Osteoblast (primary cell): Measurements from ENCODE around the gene ZFP30. TPM values are rescaled to one million over a fixed set of nuclear protein-coding genes. Genes with fewer than 3 reads are reported as not detected.

Experiments used
- DNase-seq: peaks from one replicate; pipeline ENCODE4 v3.0.0; 2011; ENCODE audit warnings: low spot score, mixed read lengths; ENCODE audit not compliant: insufficient read length; ENCODE audit errors: missing footprints
- H2AFZ ChIP-seq: 2 replicates; pipeline ENCODE4 v1.6.0; 2011; ENCODE audit warnings: mild to moderate bottlenecking, low read length
- H3K27ac ChIP-seq: 2 replicates; pipeline ENCODE4 v1.5.1; 2011; ENCODE audit warnings: mild to moderate bottlenecking, low read depth, low read length, moderate library complexity
- H3K27me3 ChIP-seq: 2 replicates; pipeline ENCODE4 v1.6.0; 2012; ENCODE audit warnings: mild to moderate bottlenecking, control low read depth, inconsistent platforms, low read length, moderate library complexity; ENCODE audit not compliant: insufficient read depth
- H3K36me3 ChIP-seq: 2 replicates; pipeline ENCODE4 v1.5.1; 2011; ENCODE audit warnings: mild to moderate bottlenecking, low read length, control low read depth, moderate library complexity; ENCODE audit not compliant: insufficient read depth
- H3K4me1 ChIP-seq: 2 replicates; pipeline ENCODE4 v1.5.1; 2011; ENCODE audit warnings: mild to moderate bottlenecking, low read length, control low read depth, moderate library complexity; ENCODE audit not compliant: insufficient read depth
- H3K4me2 ChIP-seq: 2 replicates; pipeline ENCODE4 v1.6.0; 2011; ENCODE audit warnings: mild to moderate bottlenecking, low read length; ENCODE audit not compliant: insufficient read depth
- H3K4me3 ChIP-seq: fragments of 200-600 bp; sonication (generic); 3 replicates; pipeline ENCODE4 v1.5.1; 2012; ENCODE audit warnings: mild to moderate bottlenecking, low read length, inconsistent platforms; ENCODE audit not compliant: insufficient read depth
- H3K79me2 ChIP-seq: 2 replicates; pipeline ENCODE4 v1.6.0; 2012; ENCODE audit warnings: mild to moderate bottlenecking, low read length, control low read depth, inconsistent platforms; ENCODE audit not compliant: insufficient read depth
- H3K9me3 ChIP-seq: 2 replicates; pipeline ENCODE4 v1.5.1; 2011; ENCODE audit warnings: low read depth, low read length, control low read depth
- H4K20me1 ChIP-seq: 2 replicates; pipeline ENCODE4 v1.6.0; 2012; ENCODE audit warnings: mild to moderate bottlenecking, low read length, control low read depth; ENCODE audit not compliant: insufficient read depth
- total RNA-seq: library from RNA; depleted of rRNA; stranded (reverse); fragments of >200 nt; gene quantifications from 2 replicates; pipeline ENCODE4 v1.2.3, GENCODE V29; 2012
- TF ChIP-seq, protein P1 (sequence below): IDR thresholded peaks from 2 replicates; pipeline ENCODE4 v1.5.1; 2011; ENCODE audit warnings: mild to moderate bottlenecking, low read depth, low read length, moderate library complexity; ENCODE audit errors: extremely low read depth

ZFP30 gene
- total RNA-seq, 1 donor = 19.2 TPM

DNA sequence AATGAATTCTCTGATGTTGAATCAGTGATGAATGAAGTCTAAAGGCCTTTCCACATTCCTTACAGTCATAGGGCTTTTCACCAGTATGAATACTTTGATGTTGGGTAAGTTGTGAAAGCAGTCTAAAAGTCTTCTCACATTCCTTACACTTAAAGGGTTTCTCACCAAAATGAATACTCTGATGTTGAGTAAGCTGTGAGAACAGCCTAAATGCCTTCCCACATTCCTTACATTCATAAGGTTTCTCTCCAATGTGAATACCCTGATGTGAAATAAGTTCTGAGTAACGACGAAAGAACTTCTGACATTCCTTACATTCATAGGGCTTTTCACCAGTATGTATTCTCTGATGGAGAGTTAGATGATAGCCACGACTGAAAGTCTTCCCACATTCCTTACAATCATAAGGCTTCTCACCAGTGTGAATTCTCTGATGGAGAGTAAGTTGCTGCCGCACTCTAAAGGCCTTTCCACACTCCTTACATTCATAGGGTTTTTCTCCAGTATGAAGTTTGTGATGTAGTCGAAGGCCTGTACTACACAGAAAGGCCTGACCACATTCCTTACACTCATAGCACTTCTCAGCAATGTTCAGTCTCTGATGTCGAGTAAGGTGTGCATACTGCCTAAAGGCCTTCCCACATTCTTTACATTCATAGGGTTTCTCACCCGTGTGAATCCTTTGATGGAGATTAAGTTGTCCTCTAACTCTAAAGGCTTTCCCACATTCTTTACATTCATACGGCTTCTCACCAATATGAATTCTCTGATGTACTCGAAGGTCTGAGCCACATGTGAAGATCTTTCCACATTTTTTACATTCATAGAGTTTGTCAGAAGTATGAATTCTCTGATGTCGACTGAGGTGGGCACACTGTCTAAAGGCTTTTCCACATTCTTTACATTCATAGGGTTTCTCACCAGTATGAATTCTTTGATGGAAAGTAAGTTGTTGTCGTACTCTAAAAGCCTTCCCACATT lies 19.9 kb downstream of the ZFP30 start:
- H3K4me3 ChIP-seq = no peak overlapping the region
- H4K20me1 ChIP-seq = no peaks in the 10 kb centered on the region
- H3K36me3 ChIP-seq = peaks cover 23% of the 10 kb centered on the region
- H3K9me3 ChIP-seq = peaks cover 32% of the 10 kb centered on the region
- H2AFZ ChIP-seq = no peak overlapping the region
- no peaks in the 10 kb centered on the region for H3K79me2 ChIP-seq
- H3K27me3 ChIP-seq = no peaks in the 10 kb centered on the region
- no peak for DNase-seq
- H3K27ac ChIP-seq = no peak overlapping the region
- TF ChIP-seq, protein P1, sequence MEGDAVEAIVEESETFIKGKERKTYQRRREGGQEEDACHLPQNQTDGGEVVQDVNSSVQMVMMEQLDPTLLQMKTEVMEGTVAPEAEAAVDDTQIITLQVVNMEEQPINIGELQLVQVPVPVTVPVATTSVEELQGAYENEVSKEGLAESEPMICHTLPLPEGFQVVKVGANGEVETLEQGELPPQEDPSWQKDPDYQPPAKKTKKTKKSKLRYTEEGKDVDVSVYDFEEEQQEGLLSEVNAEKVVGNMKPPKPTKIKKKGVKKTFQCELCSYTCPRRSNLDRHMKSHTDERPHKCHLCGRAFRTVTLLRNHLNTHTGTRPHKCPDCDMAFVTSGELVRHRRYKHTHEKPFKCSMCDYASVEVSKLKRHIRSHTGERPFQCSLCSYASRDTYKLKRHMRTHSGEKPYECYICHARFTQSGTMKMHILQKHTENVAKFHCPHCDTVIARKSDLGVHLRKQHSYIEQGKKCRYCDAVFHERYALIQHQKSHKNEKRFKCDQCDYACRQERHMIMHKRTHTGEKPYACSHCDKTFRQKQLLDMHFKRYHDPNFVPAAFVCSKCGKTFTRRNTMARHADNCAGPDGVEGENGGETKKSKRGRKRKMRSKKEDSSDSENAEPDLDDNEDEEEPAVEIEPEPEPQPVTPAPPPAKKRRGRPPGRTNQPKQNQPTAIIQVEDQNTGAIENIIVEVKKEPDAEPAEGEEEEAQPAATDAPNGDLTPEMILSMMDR = no peak
- no peak overlapping the region for H3K4me2 ChIP-seq
- H3K4me1 ChIP-seq = no peaks in the 10 kb centered on the region

DNA sequence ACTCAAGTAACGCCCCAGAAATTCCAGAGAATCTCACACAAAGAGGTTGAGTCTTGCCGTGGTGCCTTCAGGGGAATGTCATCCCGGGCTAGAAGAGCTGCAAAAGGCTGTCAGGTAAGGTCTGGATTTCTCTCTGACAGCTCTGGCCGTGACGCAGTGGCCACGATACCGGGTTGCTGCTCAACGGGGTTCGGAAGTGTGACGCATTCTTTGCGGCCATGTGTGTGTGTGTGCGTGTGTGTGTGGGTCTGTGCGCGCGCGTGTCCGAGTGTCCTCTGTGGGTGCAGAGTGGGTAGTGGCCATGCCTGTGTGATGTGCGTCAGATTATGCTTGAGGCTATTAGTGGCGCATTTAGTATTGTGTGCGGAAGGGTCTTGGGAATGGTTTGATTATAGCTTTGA lies 60.3 kb downstream of the ZFP30 start:
- Histone ChIP-seq H3K4me2 (peak overlapping the region; percentile 88), H3K27ac (peak overlapping the region; percentile 85), H3K79me2 (peaks cover 3% of the 10 kb centered on the region), H3K27me3 (no peaks in the 10 kb centered on the region), H3K4me1 (peaks cover 10% of the 10 kb centered on the region), H3K36me3 (no peaks in the 10 kb centered on the region), H2AFZ (peak overlapping the region; percentile 99), H3K4me3 (peak overlapping the region; percentile 99), H3K9me3 (no peaks in the 10 kb centered on the region), H4K20me1 (no peaks in the 10 kb centered on the region)
- TF ChIP-seq, protein P1 = no peak
- peak; percentile 27 for DNase-seq

DNA sequence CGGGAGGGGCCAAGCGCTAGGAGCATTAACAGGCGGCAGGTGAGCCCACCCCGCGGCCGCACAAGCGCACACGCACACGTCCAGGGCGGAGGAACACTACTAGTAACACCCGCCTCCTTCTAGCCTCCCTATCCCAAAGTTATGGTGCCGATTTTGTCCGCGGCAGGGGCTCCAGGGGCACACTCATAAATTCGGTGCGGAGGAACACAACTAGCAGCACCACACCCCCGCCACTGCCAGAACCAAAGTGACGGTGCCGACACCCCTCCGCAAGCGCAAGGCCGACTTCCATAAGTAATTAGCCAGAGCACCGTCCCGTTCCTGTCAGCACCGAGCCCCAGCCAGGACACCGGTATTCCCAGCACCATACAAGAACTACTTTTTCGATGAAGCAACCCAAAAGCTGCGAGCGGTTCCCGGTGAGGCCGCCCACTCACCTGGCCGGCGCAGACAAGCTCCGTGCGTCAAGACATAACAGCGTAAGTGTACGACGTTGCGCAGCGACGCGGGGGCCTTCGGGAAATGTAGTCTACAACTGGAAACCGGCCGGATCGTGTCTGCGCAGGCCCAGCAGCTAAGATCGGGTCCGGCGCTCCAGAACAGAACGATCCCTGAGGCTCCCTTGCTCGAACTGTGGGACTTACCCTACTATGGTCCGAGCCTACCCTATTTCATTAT lies 60.8 kb downstream of the ZFP30 start, which contains the start of the genes ZNF540 and ZNF571:
Gene ZNF540 (plus strand): TSS at position 573 of the 678 bp plus-strand sequence. CDS start 3,572 bp downstream, outside the sequence.
Gene ZNF571 (minus strand): TSS at position 489 of the 678 bp plus-strand sequence. CDS start 8,116 bp downstream, outside the sequence.
- H4K20me1 ChIP-seq = no peaks in the 10 kb centered on the region
- peak within 1 kb of the TSS; percentile 85 for H3K27ac ChIP-seq

More for the DNA sequence above, 60.8 kb downstream of the ZFP30 start, which contains the start of the genes ZNF540 and ZNF571:
- H2AFZ ChIP-seq = peak within 1 kb of the TSS; percentile 99
- peak within 1 kb of the TSS; percentile 99 for H3K4me3 ChIP-seq
- no peaks in the 10 kb centered on the region for H3K27me3 ChIP-seq
- H3K9me3 ChIP-seq = no peaks in the 10 kb centered on the region
- peaks cover 3% of the 10 kb centered on the region for H3K79me2 ChIP-seq
- H3K4me1 ChIP-seq = peaks cover 10% of the 10 kb centered on the region
- peak; percentile 96 for DNase-seq
- no peaks in the 10 kb centered on the region for H3K36me3 ChIP-seq
- TF ChIP-seq, protein P1 = no peak
- H3K4me2 ChIP-seq = peak within 1 kb of the TSS; percentile 88
